ENCODE data around the gene NEDD4.
"Not testable (repeated sequence)": the region's sequence is repeated elsewhere in the genome, so short reads cannot be mapped to it uniquely, and the experiment has no call there.

NEDD4 gene

GRCh38 chr15:56003777-56004176 is 10.4 kb upstream of the NEDD4 start:
- DNase-seq, result not testable (repeated sequence)

GRCh38 chr15:56003277-56003676 is 9.9 kb upstream of the NEDD4 start:
- DNase-seq, result not testable (repeated sequence)

DNA sequence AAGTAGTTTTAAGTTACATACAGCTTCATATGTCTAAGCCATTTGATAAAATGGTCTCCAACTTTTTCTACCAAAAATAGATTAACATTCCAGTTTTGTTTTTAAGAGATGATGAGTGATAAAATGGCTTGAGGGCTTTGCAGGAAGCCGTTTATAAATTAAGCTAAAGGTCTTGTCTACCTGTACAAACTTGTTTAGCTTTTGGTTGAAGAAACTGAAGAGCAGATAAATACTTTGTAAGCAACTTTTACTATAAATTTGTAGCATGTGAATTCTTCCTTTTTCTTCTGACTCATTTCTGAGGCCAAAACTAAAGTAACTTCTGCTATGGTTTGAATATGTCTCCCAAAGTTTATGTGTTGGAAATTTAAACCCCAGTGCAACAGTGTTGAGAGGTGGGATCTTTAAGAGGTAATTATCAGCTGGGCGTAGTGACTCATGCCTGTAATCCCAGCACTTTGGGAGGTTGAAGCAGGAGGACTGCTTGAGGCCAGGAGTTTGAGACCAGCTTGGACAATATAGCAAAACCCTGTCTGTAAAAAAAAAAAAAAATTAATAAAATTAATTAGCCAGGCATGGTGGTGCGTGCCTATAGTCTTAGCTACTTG is 8.2 kb upstream of the NEDD4 start:
- no peak for DNase-seq

DNA sequence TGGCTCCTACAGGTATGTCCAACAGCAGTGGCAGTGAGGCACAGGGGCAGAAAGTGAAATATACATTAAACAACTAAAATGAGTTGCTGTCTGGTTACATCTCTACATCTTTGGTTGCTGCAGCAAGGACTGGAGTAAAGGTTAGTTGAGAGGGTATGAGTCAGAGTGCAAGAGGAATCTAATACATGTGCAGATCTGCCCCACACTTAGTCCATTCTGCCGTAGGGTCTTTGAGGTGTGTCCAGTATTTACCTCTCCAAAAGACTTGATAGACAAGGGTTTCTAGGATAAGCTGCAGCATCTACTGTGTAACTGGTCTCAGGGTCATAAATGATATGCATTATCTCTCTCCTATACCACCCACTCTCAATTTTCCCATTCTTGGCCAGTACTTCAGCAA is 6.2 kb upstream of the NEDD4 start:
- no peak for DNase-seq

GRCh38 chr15:55998478-55998877 is 5.1 kb upstream of the NEDD4 start:
- no peak for DNase-seq

- DNase-seq, result no peak
These were observed 570 bp upstream of the NEDD4 start for GRCh38 chr15:55993804-55994560.

DNA sequence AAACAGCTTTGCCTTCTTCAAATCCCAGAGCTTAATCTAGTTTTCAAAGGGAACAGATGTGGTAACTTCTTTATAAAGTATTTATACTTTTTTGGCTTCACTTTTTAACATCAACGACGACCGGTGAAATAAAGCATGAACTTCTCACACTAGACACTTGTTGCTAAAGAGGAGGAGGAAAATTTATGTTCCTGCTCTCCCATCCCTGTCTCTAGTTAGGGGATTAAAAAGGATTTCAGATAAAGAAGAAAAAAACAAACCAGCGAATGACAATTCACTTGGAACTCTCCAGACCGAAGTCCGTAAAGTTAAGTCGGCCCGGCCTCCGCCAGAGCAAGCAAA is 672 bp downstream of the NEDD4 start:
- DNase-seq, result no peak

- no peak for DNase-seq
These were observed 1.3 kb downstream of the NEDD4 start for GRCh38 chr15:55991802-55992768.

DNA sequence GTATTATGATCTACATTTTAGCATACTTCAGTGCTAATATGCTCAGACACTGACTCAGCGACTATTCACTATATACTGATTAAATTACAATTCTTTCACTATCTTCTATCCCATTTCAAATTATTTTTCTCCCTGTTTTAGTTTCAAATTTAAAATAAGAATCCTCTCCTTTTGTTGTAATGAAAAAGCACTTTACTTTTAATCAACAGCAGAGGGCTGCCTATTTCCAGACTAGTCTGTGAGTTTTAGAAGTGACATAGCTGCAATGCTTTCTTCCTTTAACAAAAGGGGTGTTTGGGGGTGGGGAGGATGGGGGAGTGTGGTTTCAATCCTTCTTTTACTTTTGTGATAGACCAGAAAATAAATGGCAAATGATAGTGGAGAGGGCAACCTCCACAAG is 2.4 kb downstream of the NEDD4 start:
- no peak for DNase-seq

DNA sequence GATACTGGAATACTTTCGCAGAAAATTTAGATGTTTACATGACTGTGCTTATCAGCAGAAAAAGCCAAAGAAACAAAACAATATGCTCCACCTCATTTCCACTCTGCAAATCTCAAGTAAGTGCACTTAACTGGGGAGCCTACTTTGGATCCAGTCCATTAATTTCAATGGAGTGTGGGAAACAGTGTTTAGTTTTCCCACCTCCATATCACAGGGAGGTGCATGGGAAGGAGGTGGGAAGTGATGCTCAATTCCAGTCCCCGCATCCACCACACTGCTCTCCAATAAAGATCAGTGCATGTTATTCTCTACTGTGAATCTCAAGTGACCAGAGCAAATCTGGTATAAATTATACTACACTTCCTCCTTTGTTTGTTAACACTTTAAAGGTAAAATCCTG is 2.9 kb downstream of the NEDD4 start:
- no peak for DNase-seq

DNA sequence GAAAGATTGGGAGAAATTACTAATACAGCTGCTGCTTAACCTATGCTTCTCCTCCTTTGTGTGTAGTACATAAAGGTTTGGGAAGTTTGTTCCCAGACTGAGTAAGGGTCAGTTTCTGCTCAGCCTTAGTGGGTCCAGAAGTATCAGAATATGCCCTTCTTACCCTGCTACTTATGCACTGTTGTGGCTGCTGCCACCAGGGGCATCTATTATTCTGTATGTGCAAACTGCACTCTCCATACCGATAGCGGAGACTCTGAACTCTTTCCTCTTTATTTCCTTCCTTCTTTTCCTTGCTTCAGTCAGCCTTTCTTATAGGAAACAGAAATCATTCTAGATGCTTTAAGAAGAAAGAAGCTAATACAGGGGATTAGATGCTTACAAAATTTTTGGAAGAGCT is 4.0 kb downstream of the NEDD4 start:
- no peak for DNase-seq

DNA sequence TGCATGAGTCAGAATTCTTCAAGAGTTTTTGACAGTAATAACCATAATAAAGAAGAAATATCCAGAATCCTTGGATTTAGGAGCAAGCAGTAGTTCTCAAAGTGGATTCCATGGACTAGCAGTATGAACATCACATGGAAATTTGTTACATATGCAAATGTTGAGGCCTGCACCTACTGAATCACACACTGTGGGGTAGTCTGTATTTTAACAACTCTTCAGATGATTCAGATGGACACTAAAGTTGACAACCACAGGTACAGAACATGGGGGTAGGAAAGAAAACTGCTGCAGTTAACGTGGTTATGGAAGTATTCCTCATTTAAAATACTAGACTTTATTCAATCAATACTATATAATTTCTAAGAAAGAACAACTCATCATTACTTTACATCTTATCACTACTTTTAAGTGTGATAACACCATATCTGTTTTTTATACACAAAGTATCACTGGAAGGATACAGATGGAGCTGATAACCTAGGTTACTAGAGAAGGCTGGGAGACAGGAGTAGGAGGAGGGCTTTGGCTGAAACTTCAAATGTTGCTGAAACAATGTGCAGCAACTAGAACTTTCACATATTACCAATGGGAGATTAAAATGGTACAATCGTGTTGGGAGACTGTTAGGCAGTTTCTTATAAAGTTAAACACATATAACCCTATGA is 11.7 kb downstream of the NEDD4 start:
- DNase-seq, result no peak

DNA sequence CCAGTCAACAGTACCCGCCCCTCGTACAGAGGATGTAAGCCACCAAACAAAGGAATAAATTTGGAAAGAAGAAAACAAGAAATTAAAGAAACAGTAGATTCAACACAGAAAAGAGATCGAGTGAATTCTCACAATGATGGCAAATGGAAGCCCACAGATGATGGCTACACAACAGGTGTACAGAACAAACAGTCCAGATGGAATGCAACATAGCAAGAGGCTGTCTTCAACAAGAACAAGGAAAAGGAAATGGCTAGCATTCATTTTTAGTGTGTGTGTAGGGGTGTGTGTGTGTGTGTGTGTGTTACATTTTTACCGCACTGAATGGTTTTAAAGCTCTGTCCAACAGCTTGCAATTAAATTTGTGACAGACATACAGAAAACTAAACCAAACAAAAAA is 12.9 kb downstream of the NEDD4 start:
- DNase-seq, result no peak

- DNase-seq, result no peak
These were observed 16.2 kb downstream of the NEDD4 start for GRCh38 chr15:55977231-55977630.

GRCh38 chr15:55970286-55970685 is 23.1 kb downstream of the NEDD4 start:
- DNase-seq, result no peak

- no peak for DNase-seq
These were observed 23.8 kb downstream of the NEDD4 start for GRCh38 chr15:55969582-55969981.

DNA sequence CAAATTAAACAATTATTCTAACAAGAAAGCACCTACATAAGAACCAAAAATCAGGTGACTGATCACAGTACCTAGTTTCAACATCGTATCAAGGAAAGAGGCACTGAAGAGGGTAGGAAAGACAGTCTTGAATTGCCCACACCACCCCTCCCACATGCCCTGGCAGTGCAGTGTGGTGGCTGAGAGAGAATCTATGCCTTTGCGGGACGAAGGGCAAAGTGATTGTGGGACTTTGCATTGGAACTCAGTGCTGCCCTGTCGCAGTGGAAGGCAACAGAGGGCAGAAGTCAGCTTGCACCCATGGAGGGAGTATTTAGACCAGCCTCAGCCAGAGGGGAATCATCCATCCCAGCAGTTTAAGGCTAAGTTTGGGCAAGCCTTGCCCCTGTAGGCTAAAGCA is 24.5 kb downstream of the NEDD4 start:
- DNase-seq, result no peak

DNA sequence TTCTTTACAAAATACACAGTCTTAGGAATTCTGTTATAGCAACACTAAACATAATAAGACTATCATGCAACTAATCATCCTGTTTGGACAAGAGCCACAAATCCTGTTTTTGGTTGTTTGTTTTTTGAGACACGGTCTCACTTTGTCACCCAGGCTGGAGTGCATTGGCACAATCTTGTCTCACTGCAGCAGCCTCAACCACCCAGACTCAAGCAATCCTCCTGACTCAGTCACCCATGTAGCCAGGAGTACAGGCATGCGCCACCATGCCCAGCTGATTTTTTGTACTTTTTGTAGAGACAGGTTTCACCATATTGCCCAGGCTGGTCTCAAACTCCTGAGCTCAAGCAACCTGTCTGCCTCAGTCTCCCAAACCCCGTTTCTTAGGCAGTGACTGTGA is 28.3 kb downstream of the NEDD4 start:
- DNase-seq, result no peak

- DNase-seq, result no peak
These were observed 32.5 kb downstream of the NEDD4 start for GRCh38 chr15:55960946-55961345.

- DNase-seq, result no peak
These were observed 33.5 kb downstream of the NEDD4 start for GRCh38 chr15:55959744-55960447.

GRCh38 chr15:55958349-55958748 is 35.1 kb downstream of the NEDD4 start:
- DNase-seq, result no peak

GRCh38 chr15:55954862-55955605 is 38.4 kb downstream of the NEDD4 start:
- no peak for DNase-seq
